Measurements from ENCODE around the gene KCNE3.

DNA sequence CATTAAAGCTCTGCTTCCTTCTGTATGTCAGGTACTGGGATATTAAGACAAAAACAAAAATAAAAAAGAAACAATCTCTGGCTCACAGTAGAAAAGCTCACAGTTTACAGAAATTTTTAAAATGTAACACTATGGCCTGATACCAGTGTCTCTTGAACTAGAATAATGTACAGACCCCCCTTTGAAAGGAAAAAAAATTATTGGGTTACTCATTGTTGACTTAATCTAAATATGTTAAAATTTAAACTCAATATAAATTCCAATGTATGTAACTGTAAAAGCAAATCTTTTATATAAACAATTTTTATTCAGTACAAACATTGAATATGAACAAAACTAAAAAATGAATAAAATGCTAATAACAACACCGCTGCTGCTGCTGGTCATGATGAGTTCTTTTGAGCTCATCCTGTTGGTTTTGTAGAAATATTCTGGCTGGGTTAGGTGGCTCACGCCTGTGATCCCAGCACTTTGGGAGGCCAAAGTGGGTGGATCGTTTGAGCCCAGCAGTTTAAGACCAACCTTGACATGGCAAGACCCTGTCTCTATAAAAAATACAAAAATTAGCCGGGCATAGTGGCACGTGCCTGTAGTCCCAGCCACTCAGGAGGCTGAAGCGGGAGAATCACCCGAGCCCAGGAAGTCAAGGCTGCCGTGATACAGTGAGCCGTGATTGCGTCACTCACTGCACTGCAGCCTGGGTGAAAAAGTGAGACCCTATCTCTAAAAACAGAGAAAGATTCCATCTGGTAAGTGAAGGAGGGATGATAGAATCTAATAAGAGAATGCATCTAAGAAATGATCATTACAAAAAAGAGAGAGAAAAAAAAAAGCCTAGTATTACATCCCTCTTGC, 11.8 kb upstream of the KCNE3 start:
- TF ChIP-seq EZH2phosphoT487 (IDR thresholded peaks at IDR 0.05; ENCODE audit: insufficient read depth, low read depth) (no peak), EZH2 (IDR thresholded peaks at IDR 0.05; ENCODE audit: insufficient read depth, poor library complexity, severe bottlenecking) (no peak)
